OCI-LY1 (cell line): Measurements from ENCODE around the gene ASIP.
A peak's percentile ranks its signal among the peaks of the same experiment; 100 is the strongest.

Experiments used
- H2AFZ ChIP-seq: fragments of 200-600 bp; sonication (generic), shearing (Covaris generic); 2 replicates; pipeline ENCODE4 v1.6.0; 2014; ENCODE audit warnings: antibody characterized with exemption, mild to moderate bottlenecking, low read length
- H3F3A ChIP-seq: fragments of 200-600 bp; sonication (generic), shearing (Covaris generic); 2 replicates; pipeline ENCODE4 v1.6.0; 2014; ENCODE audit warnings: mild to moderate bottlenecking, antibody characterized with exemption, low read length, moderate library complexity; ENCODE audit not compliant: insufficient read depth
- H3K27ac ChIP-seq: fragments of 200-600 bp; sonication (generic); 2 replicates; pipeline ENCODE4 v1.5.1; 2014; ENCODE audit warnings: low read length, mixed run types, mild to moderate bottlenecking, low read depth; ENCODE audit not compliant: poor library complexity, severe bottlenecking
- H3K27me3 ChIP-seq: fragments of 200-600 bp; sonication (generic); 2 replicates; pipeline ENCODE4 v1.6.0; 2014; ENCODE audit warnings: antibody characterized with exemption, mild to moderate bottlenecking, low read length, moderate library complexity; ENCODE audit not compliant: insufficient read depth
- H3K36me3 ChIP-seq: fragments of 200-600 bp; sonication (generic); 2 replicates; pipeline ENCODE4 v1.6.1; 2014; ENCODE audit warnings: mild to moderate bottlenecking, antibody characterized with exemption, low read length, moderate library complexity, mixed read lengths; ENCODE audit not compliant: insufficient read depth
- H3K4me1 ChIP-seq: fragments of 200-600 bp; sonication (generic); 2 replicates; pipeline ENCODE4 v1.5.1; 2014; ENCODE audit warnings: mild to moderate bottlenecking, low read length, moderate library complexity; ENCODE audit not compliant: insufficient read depth, severe bottlenecking
- H3K4me2 ChIP-seq: fragments of 200-600 bp; sonication (generic), shearing (Covaris generic); 2 replicates; pipeline ENCODE4 v1.6.1; 2014; ENCODE audit warnings: low read length
- H3K4me3 ChIP-seq: fragments of 200-600 bp; sonication (generic); 2 replicates; pipeline ENCODE4 v1.5.1; 2014; ENCODE audit warnings: low read length, low read depth, mild to moderate bottlenecking, mixed read lengths; ENCODE audit not compliant: poor library complexity, severe bottlenecking
- H3K79me2 ChIP-seq: fragments of 200-600 bp; shearing (Covaris generic); 2 replicates; pipeline ENCODE4 v1.6.1; 2016; ENCODE audit warnings: mixed run types, low read length, mixed read lengths; ENCODE audit not compliant: insufficient read depth
- H3K9ac ChIP-seq: fragments of 200-600 bp; sonication (generic), shearing (Covaris generic); 2 replicates; pipeline ENCODE4 v1.6.1; 2014; ENCODE audit warnings: mild to moderate bottlenecking, low read length, mixed read lengths
- H3K9me2 ChIP-seq: fragments of 200-600 bp; sonication (generic), shearing (Covaris generic); 2 replicates; pipeline ENCODE4 v1.6.1; 2014; ENCODE audit warnings: low read depth, mild to moderate bottlenecking, low read length, mixed read lengths
- H3K9me3 ChIP-seq: fragments of 200-600 bp; shearing (Covaris generic); 2 replicates; pipeline ENCODE4 v1.6.1; 2014; ENCODE audit warnings: low read length, mixed read lengths
- H4K20me1 ChIP-seq: fragments of 200-600 bp; sonication (generic), shearing (Covaris generic); 2 replicates; pipeline ENCODE4 v1.6.0; 2016; ENCODE audit warnings: mild to moderate bottlenecking, low read length; ENCODE audit not compliant: insufficient read depth
- EZH2 ChIP-seq: fragments of 200-600 bp; sonication (generic), shearing (Covaris generic); IDR thresholded peaks from 2 replicates; pipeline ENCODE4 v1.8.0; 2017; ENCODE audit warnings: borderline replicate concordance, mixed run types, mild to moderate bottlenecking, antibody characterized with exemption, low read length, moderate library complexity, mixed read lengths
- TF ChIP-seq, protein P1 (sequence below): fragments of 200-600 bp; sonication (generic), shearing (Covaris generic); IDR thresholded peaks from 2 replicates; pipeline ENCODE4 v1.5.1; 2017; ENCODE audit warnings: mild to moderate bottlenecking, antibody characterized with exemption, low read length, moderate library complexity, mixed read lengths

Gene ASIP

DNA sequence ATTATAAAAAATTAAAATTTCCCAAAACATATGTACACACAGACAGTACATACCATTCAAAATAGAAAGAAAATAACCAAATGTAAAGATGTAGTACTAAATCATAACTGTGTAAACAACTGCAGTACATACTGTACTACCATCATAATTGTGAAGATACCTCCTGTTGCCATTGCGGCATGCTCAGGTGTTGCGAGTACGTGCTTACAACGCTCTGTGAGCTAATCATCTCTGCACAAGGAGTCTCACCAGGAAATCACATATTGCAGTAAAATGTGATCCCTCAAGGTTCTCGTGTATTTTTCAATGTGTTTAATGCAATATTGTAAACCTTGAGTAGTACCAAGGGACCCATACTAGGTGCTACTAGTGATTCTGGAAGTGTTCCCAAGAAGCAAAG, 22.9 kb downstream of the ASIP start:
- no peak overlapping the region for H3K9ac ChIP-seq
- H3K27me3 ChIP-seq: no peaks in the 10 kb centered on the region
- no peaks in the 10 kb centered on the region for H4K20me1 ChIP-seq
- H3K36me3 ChIP-seq: 0 out of 2 replicates have a peak, but pooled peaks cover 3% of the 10 kb centered on the region
- no peak for TF ChIP-seq EZH2
- TF ChIP-seq, protein P1, sequence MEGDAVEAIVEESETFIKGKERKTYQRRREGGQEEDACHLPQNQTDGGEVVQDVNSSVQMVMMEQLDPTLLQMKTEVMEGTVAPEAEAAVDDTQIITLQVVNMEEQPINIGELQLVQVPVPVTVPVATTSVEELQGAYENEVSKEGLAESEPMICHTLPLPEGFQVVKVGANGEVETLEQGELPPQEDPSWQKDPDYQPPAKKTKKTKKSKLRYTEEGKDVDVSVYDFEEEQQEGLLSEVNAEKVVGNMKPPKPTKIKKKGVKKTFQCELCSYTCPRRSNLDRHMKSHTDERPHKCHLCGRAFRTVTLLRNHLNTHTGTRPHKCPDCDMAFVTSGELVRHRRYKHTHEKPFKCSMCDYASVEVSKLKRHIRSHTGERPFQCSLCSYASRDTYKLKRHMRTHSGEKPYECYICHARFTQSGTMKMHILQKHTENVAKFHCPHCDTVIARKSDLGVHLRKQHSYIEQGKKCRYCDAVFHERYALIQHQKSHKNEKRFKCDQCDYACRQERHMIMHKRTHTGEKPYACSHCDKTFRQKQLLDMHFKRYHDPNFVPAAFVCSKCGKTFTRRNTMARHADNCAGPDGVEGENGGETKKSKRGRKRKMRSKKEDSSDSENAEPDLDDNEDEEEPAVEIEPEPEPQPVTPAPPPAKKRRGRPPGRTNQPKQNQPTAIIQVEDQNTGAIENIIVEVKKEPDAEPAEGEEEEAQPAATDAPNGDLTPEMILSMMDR: no peak
- H3K9me2 ChIP-seq: no peaks in the 10 kb centered on the region
- H3K9me3 ChIP-seq: no peaks in the 10 kb centered on the region
- H3K4me1 ChIP-seq: peaks cover 6% of the 10 kb centered on the region
- H2AFZ ChIP-seq: no peak overlapping the region
- H3K27ac ChIP-seq: no peak overlapping the region
- H3K4me2 ChIP-seq: no peak overlapping the region
- H3F3A ChIP-seq: no peaks in the 10 kb centered on the region
- no peaks in the 10 kb centered on the region for H3K79me2 ChIP-seq
- H3K4me3 ChIP-seq: no peak overlapping the region

DNA sequence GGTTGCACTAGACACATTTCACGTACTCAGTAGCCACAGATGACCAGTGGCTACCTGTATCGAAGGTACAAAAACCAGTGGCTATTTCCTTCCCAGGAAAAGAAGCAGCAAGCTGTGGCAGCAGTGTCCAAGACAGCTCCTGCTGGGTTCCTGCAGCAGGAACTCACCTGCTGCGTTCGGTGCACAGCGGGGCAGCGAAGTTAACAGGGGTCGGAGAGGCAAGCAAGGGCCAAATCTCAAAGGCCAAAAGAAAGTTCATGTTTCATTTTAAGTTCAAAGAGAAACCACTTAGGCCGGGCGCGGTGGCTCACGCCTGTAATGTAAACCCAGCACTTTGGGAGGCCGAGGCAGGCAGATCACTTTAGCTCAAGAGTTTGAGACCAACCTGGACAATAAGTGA, 26.9 kb downstream of the ASIP start:
- TF ChIP-seq EZH2: no peak

DNA sequence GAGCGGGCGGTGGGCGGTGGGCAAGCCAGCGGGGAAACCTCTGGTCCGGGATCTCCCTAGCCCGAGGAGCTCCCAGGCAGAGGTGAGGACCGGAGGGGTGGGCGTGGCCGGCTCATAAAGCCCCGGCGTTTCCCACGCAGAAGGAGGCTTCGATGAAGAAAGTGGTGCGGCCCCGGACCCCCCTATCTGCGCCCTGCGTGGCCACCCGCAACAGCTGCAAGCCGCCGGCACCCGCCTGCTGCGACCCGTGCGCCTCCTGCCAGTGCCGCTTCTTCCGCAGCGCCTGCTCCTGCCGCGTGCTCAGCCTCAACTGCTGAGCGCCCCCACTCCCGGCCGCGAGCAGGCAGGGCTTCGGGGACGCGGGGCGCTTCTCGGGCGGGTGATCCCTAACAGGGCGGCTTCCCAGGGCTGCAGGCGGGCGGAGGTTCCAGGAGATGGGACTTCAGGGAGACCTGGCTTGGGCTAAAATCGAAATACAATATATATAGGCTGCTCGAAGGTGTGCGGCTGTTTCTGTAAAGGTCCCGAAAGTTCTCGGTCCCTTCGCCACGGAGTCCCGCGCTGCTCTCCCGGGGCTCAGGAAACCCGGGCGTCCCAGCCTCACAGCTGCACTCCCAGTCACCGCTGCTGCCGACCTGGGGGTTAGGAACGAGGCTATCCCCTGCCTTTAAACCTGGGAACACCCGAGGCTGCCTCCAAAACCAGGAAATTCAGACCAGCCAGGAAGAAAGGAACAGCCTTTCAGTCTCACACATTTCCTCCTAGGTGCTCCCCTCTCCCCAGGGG, 27.8 kb downstream of the ASIP start:
- Histone ChIP-seq H3K27me3 (no peaks in the 10 kb centered on the region), H3K79me2 (no peaks in the 10 kb centered on the region), H3K4me3 (peak overlapping the region; percentile 38), H3K36me3 (peaks cover 20% of the 10 kb centered on the region; the same call in 1 of the 2 replicates), H3K4me1 (peaks cover 11% of the 10 kb centered on the region), H3K9me3 (no peaks in the 10 kb centered on the region), H3K9ac (peak overlapping the region; percentile 11; the same call in 1 of the 2 replicates), H3K27ac (no peak overlapping the region), H3K9me2 (no peaks in the 10 kb centered on the region), H4K20me1 (no peaks in the 10 kb centered on the region), H3F3A (no peaks in the 10 kb centered on the region), H2AFZ (no peak overlapping the region), H3K4me2 (peak overlapping the region; percentile 55)
- TF ChIP-seq EZH2: no peak
- TF ChIP-seq, protein P1: peak; percentile 8; the same call in 1 of the 2 replicates

More for the DNA sequence above, 26.9 kb downstream of the ASIP start:
- peaks cover 12% of the 10 kb centered on the region; the same call in 1 of the 2 replicates for H3K36me3 ChIP-seq
- no peak overlapping the region for H2AFZ ChIP-seq
- no peak overlapping the region for H3K4me2 ChIP-seq
- H3K79me2 ChIP-seq: no peaks in the 10 kb centered on the region
- peaks cover 11% of the 10 kb centered on the region for H3K4me1 ChIP-seq
- H3K9me3 ChIP-seq: no peaks in the 10 kb centered on the region
- no peaks in the 10 kb centered on the region for H3K27me3 ChIP-seq
- no peak overlapping the region for H3K9ac ChIP-seq
- H3K4me3 ChIP-seq: no peak overlapping the region
- no peak overlapping the region for H3K27ac ChIP-seq
- no peaks in the 10 kb centered on the region for H3F3A ChIP-seq
- no peaks in the 10 kb centered on the region for H4K20me1 ChIP-seq
- no peaks in the 10 kb centered on the region for H3K9me2 ChIP-seq
